Measurements from ENCODE around the gene TXNL1.

TXNL1 gene

GRCh38 chr18:56570978-56571377 is 67.4 kb downstream of the TXNL1 start:
- no peak for DNase-seq (ENCODE audit: low read depth in 1 of 2, low spot score in 1 of 2)

- DNase-seq (ENCODE audit: low read depth in 1 of 2, low spot score in 1 of 2): no peak
Observed at GRCh38 chr18:56569416-56569815, 69.0 kb downstream of the TXNL1 start.

- no peak for DNase-seq (ENCODE audit: low read depth in 1 of 2, low spot score in 1 of 2)
Observed at GRCh38 chr18:56568986-56569385, 69.4 kb downstream of the TXNL1 start.

- DNase-seq (ENCODE audit: low read depth in 1 of 2, low spot score in 1 of 2): no peak
Observed at GRCh38 chr18:56565551-56566345, 72.6 kb downstream of the TXNL1 start.

GRCh38 chr18:56565046-56565445 is 73.3 kb downstream of the TXNL1 start:
- DNase-seq (ENCODE audit: low read depth in 1 of 2, low spot score in 1 of 2): no peak

- DNase-seq (ENCODE audit: low read depth in 1 of 2, low spot score in 1 of 2): no peak
Observed at GRCh38 chr18:56563568-56563967, 74.8 kb downstream of the TXNL1 start.

- no peak for DNase-seq (ENCODE audit: low read depth in 1 of 2, low spot score in 1 of 2)
Observed at GRCh38 chr18:56562479-56562878, 75.9 kb downstream of the TXNL1 start.

GRCh38 chr18:56560992-56561391 is 77.4 kb downstream of the TXNL1 start:
- no peak for DNase-seq (ENCODE audit: low read depth in 1 of 2, low spot score in 1 of 2)

- no peak for DNase-seq (ENCODE audit: low read depth in 1 of 2, low spot score in 1 of 2)
Observed at GRCh38 chr18:56559044-56559443, 79.3 kb downstream of the TXNL1 start.

GRCh38 chr18:56556907-56557306 is 81.5 kb downstream of the TXNL1 start:
- no peak for DNase-seq (ENCODE audit: low read depth in 1 of 2, low spot score in 1 of 2)

- no peak for DNase-seq (ENCODE audit: low read depth in 1 of 2, low spot score in 1 of 2)
Observed at GRCh38 chr18:56550121-56550520, 88.3 kb downstream of the TXNL1 start.
